ENCODE results near the gene SERPINA6. TPM values are rescaled to one million over a fixed set of nuclear protein-coding genes. Genes with fewer than 3 reads are reported as not detected.
"Not testable (repeated sequence)": the region's sequence is repeated elsewhere in the genome, so short reads cannot be mapped to it uniquely, and the experiment has no call there.

SERPINA6 gene
- total RNA-seq, 1 donor from 2014 or later: not detected

DNA sequence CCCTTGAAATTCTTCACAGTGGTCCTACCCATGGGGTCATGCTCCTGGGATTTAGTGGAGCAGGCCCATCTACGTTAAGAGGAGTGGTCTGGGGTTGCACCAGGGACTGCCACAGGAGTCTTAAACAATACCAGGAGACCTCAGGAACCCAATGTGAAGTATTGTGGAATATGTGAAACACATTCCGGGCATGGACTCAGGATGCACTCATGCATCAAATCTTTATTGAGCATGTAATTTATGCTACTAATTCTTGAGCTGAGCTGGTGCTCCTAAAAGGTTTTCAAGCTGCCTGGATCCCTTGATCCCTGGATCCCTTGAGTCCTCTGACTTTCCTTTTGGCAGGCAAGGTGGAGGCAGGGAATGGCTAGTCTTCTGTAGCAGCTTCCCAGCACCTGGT, 38.9 kb downstream of the SERPINA6 start:
- Mint-ChIP-seq H3K4me1 (no peaks in the 10 kb centered on the region), H3K27me3 (no peaks in the 10 kb centered on the region), H3K9me3 (no peaks in the 10 kb centered on the region), H3K4me3 (no peak overlapping the region), H3K36me3 (ENCODE audit: low read depth) (no peaks in the 10 kb centered on the region), H3K27ac (no peak overlapping the region)
- no peak for DNase-seq
- intact Hi-C loops (cut with micrococcal nuclease): no loop called here

DNA sequence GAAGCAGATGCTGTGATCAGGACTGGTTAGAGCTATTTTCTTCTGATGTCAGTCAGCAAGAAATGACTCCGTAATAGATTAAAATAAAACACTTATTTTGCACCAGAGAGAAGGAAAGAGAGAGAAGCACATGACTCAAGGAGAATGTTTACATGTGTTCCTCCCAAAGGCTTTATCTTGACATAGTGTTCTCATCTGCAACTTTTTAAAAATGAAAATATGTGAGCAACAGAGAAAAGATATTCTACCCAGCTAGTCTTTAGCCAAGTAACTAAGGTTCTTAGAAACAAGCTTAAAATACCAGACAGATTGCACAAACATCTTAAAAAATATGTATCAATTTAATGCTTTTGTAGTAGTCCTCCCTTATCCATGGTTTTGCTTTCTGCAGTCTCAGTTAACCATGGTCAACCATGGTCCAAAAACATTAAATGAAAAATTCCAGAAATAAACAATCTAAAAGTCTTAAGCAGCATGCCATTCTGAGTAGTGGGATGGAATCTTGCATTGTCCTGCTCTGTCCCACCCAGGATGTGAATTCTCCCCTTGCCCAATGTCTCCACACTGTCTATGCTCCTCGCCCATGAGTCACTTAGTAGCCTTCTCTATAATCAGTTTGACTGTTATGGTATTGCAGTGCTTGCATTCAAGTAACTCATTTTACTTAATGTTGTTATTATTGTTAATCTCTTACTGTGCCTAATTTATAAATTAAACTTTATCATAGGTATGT, 40.0 kb downstream of the SERPINA6 start:
- intact Hi-C loops (cut with micrococcal nuclease): no loop called here
- no peaks in the 10 kb centered on the region for H3K9me3 Mint-ChIP-seq

DNA sequence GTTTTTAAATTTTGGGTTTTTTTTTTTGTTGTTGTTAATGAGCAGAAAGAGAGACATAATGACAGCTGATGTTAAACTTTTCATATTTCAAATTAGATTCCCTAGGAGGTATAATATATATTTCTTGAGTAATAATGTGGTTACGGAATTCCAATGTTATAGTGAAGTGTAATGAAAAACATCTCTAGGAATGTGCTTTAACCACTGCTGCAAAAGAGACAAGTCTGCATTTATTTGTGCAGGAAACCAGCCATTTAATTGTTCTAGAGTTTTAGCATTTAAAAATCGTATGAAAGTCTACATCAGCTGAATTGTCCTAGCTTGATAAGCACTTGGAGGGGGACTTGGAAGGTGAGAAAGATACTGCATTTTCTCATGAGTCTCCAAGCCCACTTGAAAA, 44.4 kb downstream of the SERPINA6 start:
- intact Hi-C loops (cut with micrococcal nuclease): no loop called here
- no peaks in the 10 kb centered on the region for H3K36me3 Mint-ChIP-seq (ENCODE audit: low read depth)
- no peaks in the 10 kb centered on the region for H3K4me1 Mint-ChIP-seq
- no peak overlapping the region for H3K4me3 Mint-ChIP-seq
- H3K27me3 Mint-ChIP-seq: peaks cover 3% of the 10 kb centered on the region
- H3K27ac Mint-ChIP-seq: no peak overlapping the region
- no peak for DNase-seq
- no peaks in the 10 kb centered on the region for H3K9me3 Mint-ChIP-seq

More for the DNA sequence above, 40.0 kb downstream of the SERPINA6 start:
- no peak for DNase-seq
- no peak overlapping the region for H3K27ac Mint-ChIP-seq
- H3K4me1 Mint-ChIP-seq: no peaks in the 10 kb centered on the region
- H3K36me3 Mint-ChIP-seq (ENCODE audit: low read depth): no peaks in the 10 kb centered on the region
- H3K27me3 Mint-ChIP-seq: no peaks in the 10 kb centered on the region
- H3K4me3 Mint-ChIP-seq: no peak overlapping the region

DNA sequence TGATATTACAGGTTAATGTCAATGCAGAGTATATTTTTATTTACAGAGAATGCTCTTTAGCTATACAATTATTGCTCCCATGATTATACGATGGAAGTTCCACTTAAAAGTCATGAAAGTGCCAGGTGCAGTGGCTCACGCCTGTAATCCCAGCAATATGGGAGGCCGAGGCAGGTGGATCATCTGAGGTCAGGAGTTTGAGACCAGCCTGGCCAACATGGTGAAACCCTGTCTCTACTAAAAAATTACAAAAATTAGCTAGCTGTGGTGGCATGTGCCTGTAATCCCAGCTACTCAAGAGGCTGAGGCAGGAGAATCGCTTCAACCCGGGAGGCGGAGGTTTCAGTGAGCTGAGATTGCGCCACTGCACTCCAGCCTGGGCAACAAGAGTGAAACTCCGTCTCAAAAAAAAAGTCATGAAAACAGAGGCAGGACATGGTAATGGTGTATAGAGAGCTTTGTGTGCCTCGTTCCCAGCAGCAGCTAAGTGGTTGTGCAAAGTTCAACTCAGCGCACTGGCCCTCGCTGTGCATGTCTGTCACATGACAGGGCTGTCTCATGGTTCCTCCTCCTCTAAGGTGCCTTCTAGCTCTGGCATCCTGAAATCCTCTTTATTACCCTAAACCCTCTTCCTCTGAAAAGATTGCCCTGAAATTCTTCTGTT, 46.1 kb downstream of the SERPINA6 start:
- intact Hi-C loops (cut with micrococcal nuclease); H3K4me3 Mint-ChIP-seq; H3K4me1 Mint-ChIP-seq; H3K9me3 Mint-ChIP-seq; H3K36me3 Mint-ChIP-seq (ENCODE audit: low read depth); DNase-seq; H3K27me3 Mint-ChIP-seq; H3K27ac Mint-ChIP-seq: not testable (repeated sequence)

DNA sequence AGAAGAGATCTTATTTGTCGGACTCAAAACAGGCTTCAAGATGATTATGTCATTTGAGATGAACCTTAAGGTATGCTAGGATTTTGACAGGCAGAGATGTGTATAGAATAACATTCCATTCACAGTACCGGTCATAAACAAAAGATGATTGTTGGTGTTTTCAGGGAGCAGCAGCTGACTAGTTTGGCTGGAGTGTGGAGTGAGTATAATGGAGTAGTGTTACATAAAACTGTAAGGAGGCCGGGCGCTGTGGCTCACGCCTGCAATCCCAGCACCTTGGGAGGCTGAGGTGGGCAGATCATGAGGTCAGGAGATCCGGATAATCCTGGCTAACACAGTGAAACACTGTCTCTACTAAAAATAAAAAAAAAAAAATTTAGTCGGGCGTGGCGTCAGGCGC, 54.0 kb downstream of the SERPINA6 start:
- Mint-ChIP-seq H3K4me3 (no peak overlapping the region), H3K36me3 (ENCODE audit: low read depth) (no peaks in the 10 kb centered on the region), H3K4me1 (no peaks in the 10 kb centered on the region), H3K9me3 (no peaks in the 10 kb centered on the region), H3K27ac (no peak overlapping the region), H3K27me3 (peaks cover 6% of the 10 kb centered on the region)
- intact Hi-C loops (cut with micrococcal nuclease): no loop called here
- DNase-seq: no peak

DNA sequence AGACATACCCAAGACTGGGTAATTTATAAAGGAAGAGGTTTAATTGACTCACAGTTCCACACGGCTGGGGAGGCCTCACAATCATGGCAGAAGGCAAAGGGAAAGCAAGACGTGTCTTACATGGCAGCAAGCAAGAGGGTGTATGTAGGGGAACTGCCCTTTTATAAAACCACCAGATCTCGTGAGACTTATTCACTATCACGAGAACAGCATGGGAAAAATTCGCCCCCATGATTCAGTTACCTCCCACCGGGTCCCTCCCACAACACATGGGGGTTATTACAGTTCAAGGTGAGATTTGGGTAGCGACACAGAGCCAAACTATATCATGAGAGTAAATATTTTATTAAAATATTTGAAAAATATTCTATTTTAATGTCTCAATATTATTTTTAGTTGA, 54.6 kb downstream of the SERPINA6 start:
- H3K9me3 Mint-ChIP-seq; H3K4me3 Mint-ChIP-seq; H3K36me3 Mint-ChIP-seq (ENCODE audit: low read depth); H3K4me1 Mint-ChIP-seq; intact Hi-C loops (cut with micrococcal nuclease); H3K27ac Mint-ChIP-seq; H3K27me3 Mint-ChIP-seq; DNase-seq: not testable (repeated sequence)

DNA sequence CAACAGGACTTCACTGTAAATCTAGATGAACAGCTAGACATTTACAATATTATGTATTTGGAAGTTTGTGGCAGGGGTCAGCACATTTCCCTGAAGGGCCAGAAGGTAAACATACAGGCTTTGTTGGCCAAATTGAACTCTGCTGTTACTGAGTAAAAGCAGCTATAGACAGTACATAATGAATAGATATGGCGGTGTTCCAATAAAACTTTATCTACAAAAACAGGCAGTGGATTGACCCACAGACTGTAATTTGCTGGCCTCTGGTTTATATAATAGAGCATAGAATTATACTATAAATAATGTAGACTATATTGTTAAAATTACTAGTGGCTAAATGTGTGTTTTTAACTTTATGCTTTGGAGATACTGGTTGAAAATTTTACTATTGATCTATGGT, 55.8 kb downstream of the SERPINA6 start:
- Mint-ChIP-seq H3K4me3 (no peak overlapping the region), H3K27ac (no peak overlapping the region), H3K4me1 (no peaks in the 10 kb centered on the region), H3K36me3 (ENCODE audit: low read depth) (no peaks in the 10 kb centered on the region), H3K9me3 (peaks cover 5% of the 10 kb centered on the region), H3K27me3 (peaks cover 3% of the 10 kb centered on the region)
- intact Hi-C loops (cut with micrococcal nuclease): no loop called here
- DNase-seq: no peak

DNA sequence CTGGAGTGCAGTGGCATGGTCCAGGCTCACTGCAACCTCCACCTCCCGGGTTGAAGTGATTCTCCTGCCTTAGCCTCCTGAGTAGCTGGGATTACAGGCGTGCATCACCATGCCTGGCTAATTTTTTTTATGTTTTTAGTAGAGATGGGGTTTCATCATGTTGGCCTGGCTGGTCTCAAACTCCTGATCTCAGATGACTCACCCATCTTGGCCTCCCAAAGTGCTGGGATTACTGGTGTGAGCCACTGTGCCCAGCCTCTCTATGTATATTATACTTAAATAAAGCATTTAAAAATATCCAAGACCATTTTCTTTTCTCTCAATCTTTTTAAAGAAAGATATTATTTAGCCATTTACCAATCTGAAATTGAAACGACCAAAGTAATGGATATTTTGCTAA, 58.9 kb downstream of the SERPINA6 start:
- H3K4me1 Mint-ChIP-seq; H3K27me3 Mint-ChIP-seq; intact Hi-C loops (cut with micrococcal nuclease); H3K9me3 Mint-ChIP-seq; H3K36me3 Mint-ChIP-seq (ENCODE audit: low read depth); DNase-seq; H3K27ac Mint-ChIP-seq; H3K4me3 Mint-ChIP-seq: not testable (repeated sequence)

Other genes with a start within 250 kb of the SERPINA6 start
- gene DDX24, start 242.1 kb downstream of the SERPINA6 start, total RNA-seq: 262 and 286 TPM in 2 replicates
- 24.0 and 28.0 TPM in 2 replicates for gene IFI27L1, start 242.0 kb downstream of the SERPINA6 start, total RNA-seq
- gene IFI27, start 212.6 kb downstream of the SERPINA6 start, total RNA-seq: 66.9 and 67.3 TPM in 2 replicates
- gene IFI27L2, start 193.7 kb downstream of the SERPINA6 start, total RNA-seq: 37.3 and 38.8 TPM in 2 replicates
- gene PPP4R4, start 149.0 kb downstream of the SERPINA6 start, total RNA-seq: 2.7 and 3.1 TPM in 2 replicates
- gene SERPINA10, start 30.1 kb downstream of the SERPINA6 start, total RNA-seq: not detected in 2 replicates
- gene SERPINA2, start 43.4 kb upstream of the SERPINA6 start, total RNA-seq: not detected in 2 replicates
- gene SERPINA1, start 65.3 kb upstream of the SERPINA6 start, total RNA-seq: 0.59 and 0.96 TPM in 2 replicates
- not detected in 2 replicates for gene SERPINA11, start 129.5 kb upstream of the SERPINA6 start, total RNA-seq
- not detected in 2 replicates for gene SERPINA9, start 152.9 kb upstream of the SERPINA6 start, total RNA-seq
- gene SERPINA12, start 186.1 kb upstream of the SERPINA6 start, total RNA-seq: not detected in 2 replicates
- gene SERPINA4, start 238.1 kb upstream of the SERPINA6 start, total RNA-seq: not detected in 2 replicates

Measured in activated CD4-positive, alpha-beta T cell treated with anti-CD3 and anti-CD28 coated beads, Interleukin-2, amount 10 ng/mL, durations not matched to agents 24 days and 14 days (primary cell).